ENCODE results near the gene HELT. TPM values are rescaled to one million over a fixed set of nuclear protein-coding genes. Genes with fewer than 3 reads are reported as not detected.
A peak's percentile ranks its signal among the peaks of the same experiment; 100 is the strongest.
"Not testable (repeated sequence)": the region's sequence is repeated elsewhere in the genome, so short reads cannot be mapped to it uniquely, and the experiment has no call there.

Gene HELT
- not detected for total RNA-seq

GRCh38 chr4:185017964-185018772 lies at the start of gene HELT:
Gene HELT (plus strand): TSS chr4:185018490. CDS start chr4:185018929, 439 bp downstream.
- DNase-seq (ENCODE audit: low spot score) = no peak

- DNase-seq (ENCODE audit: low spot score) = peak; percentile 64
These were observed 49.5 kb upstream of the HELT start for GRCh38 chr4:184968784-184969201.

- no peak for DNase-seq (ENCODE audit: low spot score)
These were observed 48.7 kb upstream of the HELT start for GRCh38 chr4:184969610-184970009.

GRCh38 chr4:184972991-184973390 lies 45.3 kb upstream of the HELT start:
- no peak for DNase-seq (ENCODE audit: low spot score)

- not testable (repeated sequence) for DNase-seq (ENCODE audit: low spot score)
These were observed 41.9 kb upstream of the HELT start for GRCh38 chr4:184976348-184976747.

- no peak for DNase-seq (ENCODE audit: low spot score)
These were observed 40.5 kb upstream of the HELT start for GRCh38 chr4:184977747-184978146.

- DNase-seq (ENCODE audit: low spot score) = no peak
These were observed 40.1 kb upstream of the HELT start for GRCh38 chr4:184978211-184978610.

GRCh38 chr4:184979461-184980124 lies 38.7 kb upstream of the HELT start:
- DNase-seq (ENCODE audit: low spot score) = no peak

GRCh38 chr4:184980261-184980660 lies 38.0 kb upstream of the HELT start:
- no peak for DNase-seq (ENCODE audit: low spot score)

GRCh38 chr4:184983672-184984356 lies 34.5 kb upstream of the HELT start:
- DNase-seq (ENCODE audit: low spot score) = peak; percentile 55

- DNase-seq (ENCODE audit: low spot score) = no peak
These were observed 30.7 kb upstream of the HELT start for GRCh38 chr4:184987493-184988031.

GRCh38 chr4:184988611-184989010 lies 29.7 kb upstream of the HELT start:
- DNase-seq (ENCODE audit: low spot score) = no peak

- DNase-seq (ENCODE audit: low spot score) = not testable (repeated sequence)
These were observed 29.0 kb upstream of the HELT start for GRCh38 chr4:184989283-184989682.

- not testable (repeated sequence) for DNase-seq (ENCODE audit: low spot score)
These were observed 28.2 kb upstream of the HELT start for GRCh38 chr4:184990131-184990530.

- no peak for DNase-seq (ENCODE audit: low spot score)
These were observed 26.4 kb upstream of the HELT start for GRCh38 chr4:184991860-184992259.

GRCh38 chr4:184992422-184992821 lies 25.9 kb upstream of the HELT start:
- DNase-seq (ENCODE audit: low spot score) = no peak

- DNase-seq (ENCODE audit: low spot score) = no peak
These were observed 25.0 kb upstream of the HELT start for GRCh38 chr4:184993247-184993646.

GRCh38 chr4:184994010-184994622 lies 24.2 kb upstream of the HELT start:
- no peak for DNase-seq (ENCODE audit: low spot score)

- DNase-seq (ENCODE audit: low spot score) = no peak
These were observed 23.7 kb upstream of the HELT start for GRCh38 chr4:184994623-184995010.

- DNase-seq (ENCODE audit: low spot score) = not testable (repeated sequence)
These were observed 20.6 kb upstream of the HELT start for GRCh38 chr4:184997656-184998055.

GRCh38 chr4:185002784-185003183 lies 15.5 kb upstream of the HELT start:
- DNase-seq (ENCODE audit: low spot score) = no peak

Measured in mucosa of gallbladder (tissue), 1 donor.